ENCODE measurements around the gene PIGU.

- TF ChIP-seq CTCF (IDR thresholded peaks at IDR 0.05) (no peak), EZH2 (IDR thresholded peaks at IDR 0.05) (no peak)
These were observed 139.2 kb downstream of the PIGU start for GRCh38 chr20:34537651-34538050.
